ENCODE measurements around the gene PCA3.

DNA sequence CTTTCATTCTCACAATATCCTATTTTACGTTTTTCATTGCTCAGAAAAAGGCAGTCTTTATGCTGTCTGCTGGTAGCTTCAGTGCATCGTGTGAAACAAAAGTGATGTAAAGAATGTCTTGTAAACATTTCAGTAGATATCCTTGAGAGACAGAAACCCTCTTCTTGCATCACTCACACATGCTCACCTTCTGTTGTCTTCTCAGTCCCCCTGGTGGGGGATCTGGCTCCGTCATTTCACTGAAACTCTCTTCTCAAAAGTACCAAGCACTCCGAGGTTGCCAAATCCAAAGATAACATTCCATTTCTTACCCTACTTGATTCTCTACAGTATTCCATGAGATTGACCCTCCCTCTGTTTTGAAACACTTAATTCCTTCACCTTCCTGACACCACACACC, 46.1 kb upstream of the PCA3 start:
- TF ChIP-seq TAF1 (IDR thresholded peaks at IDR 0.05; ENCODE audit: borderline replicate concordance, low read depth, low read length) (no peak), NFYB (IDR thresholded peaks at IDR 0.05; ENCODE audit: insufficient read depth, low read depth, low read length) (no peak), TCF12 (IDR thresholded peaks at IDR 0.05; ENCODE audit: low read depth, low read length) (no peak), SIN3A (IDR thresholded peaks at IDR 0.05; ENCODE audit: low read depth, low read length) (no peak), SIX5 (IDR thresholded peaks at IDR 0.05; ENCODE audit: low read depth, low read length, severe bottlenecking) (no peak), POLR2AphosphoS2 (IDR thresholded peaks at IDR 0.05; ENCODE audit: low read depth, low read length) (no peak), LARP7 (IDR thresholded peaks at IDR 0.05) (no peak), IKZF1 (conservative IDR thresholded peaks at IDR 0.05) (no peak), POU2F2 (IDR thresholded peaks at IDR 0.05; ENCODE audit: borderline replicate concordance, low read depth, low read length) (no peak), HCFC1 (IDR thresholded peaks at IDR 0.05; ENCODE audit: low read length) (no peak), NFIC (IDR thresholded peaks at IDR 0.05; ENCODE audit: low read depth, low read length) (no peak)
- TF ChIP-seq, protein P1, sequence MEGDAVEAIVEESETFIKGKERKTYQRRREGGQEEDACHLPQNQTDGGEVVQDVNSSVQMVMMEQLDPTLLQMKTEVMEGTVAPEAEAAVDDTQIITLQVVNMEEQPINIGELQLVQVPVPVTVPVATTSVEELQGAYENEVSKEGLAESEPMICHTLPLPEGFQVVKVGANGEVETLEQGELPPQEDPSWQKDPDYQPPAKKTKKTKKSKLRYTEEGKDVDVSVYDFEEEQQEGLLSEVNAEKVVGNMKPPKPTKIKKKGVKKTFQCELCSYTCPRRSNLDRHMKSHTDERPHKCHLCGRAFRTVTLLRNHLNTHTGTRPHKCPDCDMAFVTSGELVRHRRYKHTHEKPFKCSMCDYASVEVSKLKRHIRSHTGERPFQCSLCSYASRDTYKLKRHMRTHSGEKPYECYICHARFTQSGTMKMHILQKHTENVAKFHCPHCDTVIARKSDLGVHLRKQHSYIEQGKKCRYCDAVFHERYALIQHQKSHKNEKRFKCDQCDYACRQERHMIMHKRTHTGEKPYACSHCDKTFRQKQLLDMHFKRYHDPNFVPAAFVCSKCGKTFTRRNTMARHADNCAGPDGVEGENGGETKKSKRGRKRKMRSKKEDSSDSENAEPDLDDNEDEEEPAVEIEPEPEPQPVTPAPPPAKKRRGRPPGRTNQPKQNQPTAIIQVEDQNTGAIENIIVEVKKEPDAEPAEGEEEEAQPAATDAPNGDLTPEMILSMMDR (IDR thresholded peaks at IDR 0.05 in 2 of 3, conservative IDR thresholded peaks at IDR 0.05 in 1 of 3; ENCODE audit: control insufficient read depth in 2 of 3, extremely low read depth in 1 of 3, insufficient read depth in 1 of 3, low read depth in 3 of 3, low read length in 3 of 3) = no peak

Measured in GM12878 (cell line).